Subcutaneous abdominal adipose tissue (tissue), 5 donors: Measurements from ENCODE around the gene COQ9.
A peak's percentile ranks its signal among the peaks of the same experiment; 100 is the strongest.

Source experiments
- H3K27ac ChIP-seq: one replicate; pipeline ENCODE4 v1.7.0; 2013; ENCODE audit warnings: low read depth, mild to moderate bottlenecking, inconsistent platforms, low read length, moderate library complexity
- H3K27me3 ChIP-seq, 5 donors: one replicate each; pipeline ENCODE4 v1.7.0; 2013; ENCODE audit warnings: low read length in 5 of 5, inconsistent platforms in 1 of 5; ENCODE audit not compliant: control insufficient read depth in 5 of 5, insufficient read depth in 4 of 5
- H3K36me3 ChIP-seq, 5 donors: one replicate each; pipeline ENCODE4 v1.7.0; 2013; ENCODE audit warnings: low read length in 5 of 5; ENCODE audit not compliant: control insufficient read depth in 5 of 5, insufficient read depth in 5 of 5
- H3K4me1 ChIP-seq, 5 donors: one replicate each; pipeline ENCODE4 v1.7.0; 2013; ENCODE audit warnings: low read length in 5 of 5, mild to moderate bottlenecking in 3 of 5, moderate library complexity in 1 of 5; ENCODE audit not compliant: control insufficient read depth in 5 of 5, insufficient read depth in 5 of 5
- H3K4me3 ChIP-seq, 5 donors: one replicate each; pipeline ENCODE4 v1.7.0; 2013; ENCODE audit warnings: low read length in 5 of 5, low read depth in 1 of 5
- H3K9ac ChIP-seq, 5 donors: one replicate each; pipeline ENCODE4 v1.7.0; 2013; ENCODE audit warnings: low read length in 5 of 5, mild to moderate bottlenecking in 4 of 5, moderate library complexity in 3 of 5
- H3K9me3 ChIP-seq, 5 donors: one replicate each; pipeline ENCODE4 v1.7.0; 2013; ENCODE audit warnings: low read length in 5 of 5; ENCODE audit not compliant: control insufficient read depth in 5 of 5
- donor health status: healthy.
- donor health status: healthy.
- donor health status: healthy.
- donor health status: healthy.
- donor health status: healthy.

The COQ9 gene

GRCh38 chr16:57508035-57508425 is 60.8 kb downstream of the COQ9 start:
- no peak overlapping the region for H3K4me3 ChIP-seq
- H3K4me1 ChIP-seq: peaks cover 0 to 29% (median 6%) of the 10 kb centered on the region in 5 donors
- H3K9me3 ChIP-seq: no peaks in the 10 kb centered on the region
- H3K36me3 ChIP-seq: peaks cover 0 to 7% (median 4%) of the 10 kb centered on the region in 5 donors
- no peak overlapping the region for H3K27ac ChIP-seq
- H3K9ac ChIP-seq: peak overlapping the region in 1 of 5 donors; percentile 13
- peaks cover 3 to 15% (median 6%) of the 10 kb centered on the region in 5 donors for H3K27me3 ChIP-seq

- peaks cover 2 to 11% (median 4%) of the 10 kb centered on the region in 5 donors for H3K27me3 ChIP-seq
- no peaks in the 10 kb centered on the region for H3K9me3 ChIP-seq
- no peak overlapping the region for H3K4me3 ChIP-seq
- H3K4me1 ChIP-seq: peaks cover 0 to 35% (median 6%) of the 10 kb centered on the region in 5 donors
- peaks cover 0 to 13% (median 4%) of the 10 kb centered on the region in 5 donors for H3K36me3 ChIP-seq
- H3K9ac ChIP-seq: peak overlapping the region in 1 of 5 donors; percentile 16
- no peak overlapping the region for H3K27ac ChIP-seq
Observed at GRCh38 chr16:57509231-57509923, 62.1 kb downstream of the COQ9 start.

- no peaks in the 10 kb centered on the region for H3K9me3 ChIP-seq
- H3K36me3 ChIP-seq: peaks cover 0 to 20% (median 4%) of the 10 kb centered on the region in 5 donors
- peaks cover 0 to 44% (median 13%) of the 10 kb centered on the region in 5 donors for H3K4me1 ChIP-seq
- no peak overlapping the region for H3K27ac ChIP-seq
- peak overlapping the region in 1 of 5 donors; percentile 16 for H3K9ac ChIP-seq
- H3K4me3 ChIP-seq: no peak overlapping the region
- peaks cover 2 to 11% (median 4%) of the 10 kb centered on the region in 5 donors for H3K27me3 ChIP-seq
Observed at GRCh38 chr16:57510016-57510871, 63.0 kb downstream of the COQ9 start.
